HG02885 (cell line): ENCODE measurements around the gene ZNF84.

ENCODE experiments used
- ATAC-seq: cut with Tn5 transposase; IDR thresholded peaks from one replicate; pipeline ENCODE4 v1.9.1; 2021; ENCODE audit warnings: mild to moderate bottlenecking; ENCODE audit not compliant: unreplicated experiment, poor library complexity

Gene ZNF84

DNA sequence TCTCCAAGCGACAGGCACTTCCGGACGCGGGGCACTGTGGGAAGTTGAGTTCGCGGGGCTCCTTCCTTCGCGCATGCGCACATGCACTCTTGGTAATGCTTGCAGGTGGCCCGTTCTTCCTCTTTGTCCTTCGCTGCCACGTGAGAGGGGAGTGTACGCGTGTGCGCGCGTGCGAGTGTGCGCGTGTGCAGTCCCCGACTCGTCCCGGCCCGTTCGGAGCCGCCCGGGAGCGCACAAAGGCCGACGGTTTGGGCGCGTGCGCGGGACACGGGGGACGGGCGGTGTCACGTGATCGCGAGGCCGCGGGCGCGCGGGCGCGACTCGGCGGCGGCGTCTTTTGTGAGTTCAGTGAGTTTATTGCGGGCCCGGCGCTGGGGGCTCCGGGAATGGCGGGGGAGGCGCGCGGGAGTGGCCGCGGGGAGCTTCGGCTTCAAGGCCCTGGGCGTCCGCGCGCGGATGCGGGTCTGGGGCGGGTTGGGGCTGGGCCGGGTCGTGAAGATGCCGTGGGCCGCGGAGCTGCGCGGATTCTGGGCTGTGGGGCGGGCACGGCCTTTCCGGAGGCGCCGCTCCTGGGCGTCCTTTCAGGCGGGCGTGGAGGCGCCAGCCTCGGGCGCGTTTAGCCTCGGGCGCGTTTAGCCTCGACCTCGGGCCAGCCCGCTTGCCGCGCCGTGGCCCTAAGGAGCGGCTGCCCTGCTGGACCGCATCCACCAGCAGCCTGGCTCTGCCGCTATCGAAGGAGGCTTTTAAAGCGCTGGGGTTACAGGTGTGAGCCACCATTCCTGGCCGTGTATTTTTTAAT lies at the start of gene ZNF84:
Gene ZNF84 (plus strand): TSS at position 303 of the 799 bp plus-strand sequence. CDS start 3,959 bp downstream, outside the sequence.
- ATAC-seq, result peak; percentile 96

DNA sequence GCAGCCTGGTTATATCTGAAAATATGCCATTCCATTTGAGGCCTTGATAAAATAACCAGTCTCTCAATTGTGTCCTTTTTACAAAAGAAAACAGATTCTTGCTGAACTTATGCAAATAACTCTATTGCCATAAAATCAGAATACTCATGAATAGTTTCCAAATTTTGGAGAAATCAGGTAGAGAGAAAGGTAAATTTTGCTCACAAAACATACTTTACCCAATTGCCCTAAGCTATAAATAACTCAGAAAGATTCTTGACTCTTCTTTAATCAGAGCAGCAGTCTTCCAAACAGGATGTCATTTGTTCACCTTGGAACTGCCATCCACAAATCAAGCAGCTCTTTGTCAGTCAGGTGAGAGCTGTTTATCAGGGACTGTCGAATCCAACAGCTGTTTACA lies 38.6 kb upstream of the ZNF84 start:
- no peak for ATAC-seq

DNA sequence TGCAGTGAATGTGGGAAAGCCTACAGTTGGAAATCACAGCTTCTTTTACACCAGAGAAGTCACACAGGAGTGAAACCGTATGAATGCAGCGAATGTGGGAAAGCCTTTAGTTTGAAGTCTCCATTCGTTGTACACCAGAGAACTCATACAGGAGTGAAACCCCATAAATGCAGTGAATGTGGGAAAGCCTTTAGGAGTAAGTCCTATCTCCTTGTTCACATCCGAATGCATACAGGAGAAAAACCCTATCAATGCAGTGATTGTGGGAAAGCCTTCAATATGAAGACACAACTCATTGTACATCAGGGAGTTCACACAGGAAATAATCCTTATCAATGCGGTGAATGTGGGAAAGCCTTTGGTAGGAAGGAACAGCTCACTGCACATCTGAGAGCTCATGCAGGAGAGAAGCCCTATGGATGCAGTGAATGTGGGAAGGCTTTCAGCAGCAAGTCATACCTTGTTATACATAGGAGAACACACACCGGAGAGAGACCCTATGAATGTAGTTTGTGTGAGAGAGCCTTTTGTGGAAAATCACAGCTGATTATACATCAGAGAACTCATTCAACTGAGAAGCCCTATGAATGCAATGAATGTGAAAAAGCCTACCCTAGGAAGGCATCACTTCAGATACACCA lies 26.5 kb upstream of the ZNF84 start:
- ATAC-seq, result no peak

DNA sequence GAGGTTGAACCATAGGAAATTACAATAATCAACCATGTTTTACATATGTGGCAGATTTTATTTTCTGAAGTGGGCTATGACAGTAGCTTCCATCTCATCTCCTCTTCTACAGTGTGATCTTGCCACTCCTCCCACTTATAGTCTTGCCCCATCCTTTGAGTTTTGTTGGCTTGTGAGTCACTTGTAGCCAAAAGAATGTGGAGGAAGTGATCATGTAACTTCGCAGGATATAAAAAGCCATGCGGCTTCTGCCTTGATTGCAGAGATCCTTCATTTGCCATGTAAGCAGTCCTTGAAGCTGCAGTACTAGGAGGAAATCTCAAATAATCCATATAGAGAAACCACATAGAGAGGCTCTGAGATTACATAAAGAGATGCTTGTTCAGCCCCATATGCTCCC lies 13.7 kb upstream of the ZNF84 start:
- ATAC-seq, result no peak

DNA sequence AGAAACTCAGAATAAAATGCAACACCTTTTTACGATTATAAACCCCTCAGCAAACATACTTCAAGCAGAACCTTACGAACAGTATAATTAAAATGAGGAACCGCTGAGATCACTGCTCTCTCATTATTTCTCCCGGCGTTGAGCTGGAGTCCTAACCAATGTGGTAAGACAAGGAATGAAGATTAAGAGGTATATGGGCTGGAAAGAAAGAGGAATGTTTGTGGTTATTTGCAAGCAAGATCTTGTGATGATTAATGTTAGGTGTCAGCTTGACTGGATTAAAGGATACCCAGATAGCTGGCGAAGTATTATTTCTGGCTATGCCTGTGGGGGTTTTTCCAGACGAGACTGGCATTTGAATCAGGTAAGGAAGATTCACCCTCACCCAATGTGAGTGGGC lies 10.3 kb upstream of the ZNF84 start:
- ATAC-seq, result no peak

DNA sequence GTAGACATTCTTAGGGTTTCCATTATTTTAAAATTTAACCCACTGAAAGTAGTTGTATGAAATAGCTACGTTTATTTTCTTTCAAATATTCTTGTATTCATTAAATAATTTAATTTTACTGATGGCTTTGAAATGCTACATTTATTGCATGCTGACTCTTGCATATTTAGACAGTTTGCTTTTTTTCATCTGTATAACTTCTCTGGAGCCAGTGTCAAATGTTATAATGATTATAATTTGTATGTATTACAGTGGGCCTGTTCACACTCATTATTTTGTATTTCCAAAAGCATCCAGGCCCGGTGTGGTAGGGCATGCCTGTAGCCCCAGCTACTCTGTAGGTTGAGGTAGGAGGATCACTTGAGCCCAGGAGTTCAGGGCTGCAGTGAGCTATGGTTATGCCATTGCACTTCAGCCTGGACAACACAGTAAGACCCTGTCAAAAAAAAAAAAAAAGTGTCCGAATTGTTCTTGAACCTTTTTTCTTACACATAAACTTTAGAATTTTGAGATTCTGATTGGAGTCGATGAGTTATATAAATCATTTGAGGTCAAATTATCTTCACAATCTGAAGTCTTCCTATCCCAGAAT lies 905 bp downstream of the ZNF84 start:
- ATAC-seq, result no peak

DNA sequence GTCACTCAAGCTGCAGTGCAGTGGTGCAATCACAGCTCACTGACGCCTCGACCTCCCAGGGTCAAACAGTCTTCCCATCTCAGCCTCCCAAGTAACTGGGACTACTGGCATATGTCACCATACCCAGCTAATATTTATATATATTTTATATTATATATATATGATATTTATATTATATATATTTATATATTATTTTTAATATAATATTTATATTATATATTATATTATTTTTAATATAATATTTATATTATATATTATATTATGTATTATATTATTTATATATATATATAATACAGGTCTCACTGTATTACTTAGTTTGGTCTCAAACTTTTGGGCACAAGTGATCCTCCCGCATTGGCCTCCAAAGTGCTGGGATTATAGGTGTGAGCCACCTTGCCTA lies 9.4 kb downstream of the ZNF84 start:
- ATAC-seq, result no peak

DNA sequence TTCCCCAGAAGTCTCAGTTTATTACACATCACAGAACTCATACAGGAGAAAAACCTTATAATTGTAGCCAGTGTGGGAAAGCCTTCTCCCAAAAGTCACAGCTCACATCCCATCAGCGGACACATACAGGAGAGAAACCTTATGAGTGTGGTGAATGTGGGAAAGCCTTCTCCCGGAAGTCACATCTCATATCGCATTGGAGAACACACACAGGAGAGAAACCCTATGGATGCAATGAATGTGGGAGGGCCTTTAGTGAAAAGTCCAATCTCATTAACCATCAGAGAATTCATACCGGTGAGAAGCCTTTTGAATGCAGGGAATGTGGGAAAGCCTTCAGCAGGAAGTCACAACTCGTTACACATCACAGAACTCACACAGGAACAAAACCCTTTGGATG lies 20.1 kb downstream of the ZNF84 start:
- no peak for ATAC-seq

DNA sequence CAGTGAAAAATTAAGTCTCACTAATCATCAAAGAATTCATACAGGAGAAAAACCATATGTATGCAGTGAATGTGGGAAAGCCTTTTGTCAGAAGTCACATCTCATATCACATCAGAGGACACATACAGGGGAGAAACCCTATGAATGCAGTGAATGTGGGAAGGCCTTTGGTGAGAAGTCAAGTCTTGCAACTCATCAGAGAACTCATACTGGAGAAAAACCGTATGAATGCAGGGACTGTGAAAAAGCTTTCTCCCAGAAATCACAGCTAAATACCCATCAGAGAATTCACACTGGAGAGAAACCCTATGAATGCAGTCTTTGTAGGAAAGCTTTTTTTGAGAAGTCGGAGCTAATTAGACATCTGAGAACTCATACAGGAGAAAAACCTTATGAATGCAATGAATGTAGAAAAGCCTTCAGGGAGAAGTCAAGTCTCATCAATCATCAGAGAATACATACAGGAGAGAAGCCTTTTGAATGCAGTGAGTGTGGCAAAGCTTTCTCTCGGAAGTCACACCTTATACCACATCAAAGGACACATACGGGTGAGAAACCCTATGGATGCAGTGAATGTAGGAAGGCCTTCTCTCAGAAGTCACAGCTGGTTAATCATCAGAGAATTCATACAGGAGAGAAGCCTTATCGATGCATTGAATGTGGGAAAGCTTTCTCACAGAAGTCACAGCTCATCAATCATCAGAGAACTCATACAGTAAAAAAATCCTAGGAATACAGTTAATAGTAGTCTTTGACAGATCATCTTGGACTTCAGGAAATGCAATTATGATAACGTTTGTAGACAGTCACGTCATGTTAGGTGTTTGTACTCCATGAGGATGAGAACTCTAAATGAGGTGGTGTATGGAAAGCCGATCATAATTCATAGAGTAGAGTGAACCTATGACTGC lies 21.1 kb downstream of the ZNF84 start:
- no peak for ATAC-seq

DNA sequence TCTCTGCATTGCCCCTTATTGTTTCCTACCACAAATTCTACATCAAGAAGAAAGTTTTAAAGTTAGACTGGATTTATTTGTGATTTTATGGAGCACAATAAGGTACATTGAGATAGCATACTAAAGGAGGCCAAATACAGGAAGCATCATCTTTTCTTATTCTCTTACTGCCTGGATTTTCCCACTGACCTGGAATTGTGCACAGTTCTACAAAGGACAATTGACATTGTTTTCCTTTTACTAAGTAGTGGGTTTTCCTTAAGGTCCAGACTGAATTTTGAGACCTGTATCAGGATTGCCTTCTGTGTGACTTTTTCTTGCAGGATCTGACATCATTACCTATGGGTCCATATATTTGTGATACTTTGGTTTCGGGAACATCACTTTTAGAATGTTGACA lies 24.6 kb downstream of the ZNF84 start:
- no peak for ATAC-seq

DNA sequence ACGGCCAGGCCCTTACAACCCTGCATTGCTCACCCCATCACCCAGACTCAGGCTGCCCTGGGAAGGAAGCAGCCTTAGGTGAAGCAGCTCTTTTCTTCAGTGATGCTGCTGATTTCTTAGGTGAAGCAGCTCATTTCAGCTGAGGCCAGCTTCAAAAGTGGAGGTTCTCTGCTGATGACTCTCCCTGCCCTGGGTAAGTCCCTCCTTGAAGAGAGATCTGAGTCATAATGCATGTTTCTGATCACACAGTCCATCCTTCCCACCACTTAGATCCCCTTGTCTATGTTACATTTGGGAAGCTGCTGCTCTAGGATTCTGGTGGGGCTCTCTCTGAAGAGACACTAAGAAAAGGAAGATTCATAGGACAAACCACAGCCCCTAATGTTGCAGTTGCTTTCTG lies 26.2 kb downstream of the ZNF84 start:
- ATAC-seq, result no peak

DNA sequence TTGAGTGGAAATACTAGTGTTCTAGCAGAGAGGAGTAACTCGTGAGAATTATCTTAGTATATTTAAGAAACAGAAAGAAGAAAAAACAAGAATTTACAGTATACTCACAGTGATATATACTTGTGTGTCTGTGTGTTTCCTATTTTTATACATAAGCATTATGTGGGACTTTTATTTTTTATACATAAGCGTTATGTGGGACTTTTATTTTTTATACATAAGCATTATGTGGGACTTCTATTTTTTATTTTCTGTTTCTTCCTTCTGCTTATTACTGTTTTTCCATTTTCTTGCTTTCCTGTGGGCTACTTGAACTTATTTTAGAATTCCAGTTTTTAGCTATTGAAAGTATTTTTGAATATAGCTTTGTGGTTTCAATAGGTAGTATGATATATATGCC lies 36.5 kb downstream of the ZNF84 start:
- no peak for ATAC-seq

DNA sequence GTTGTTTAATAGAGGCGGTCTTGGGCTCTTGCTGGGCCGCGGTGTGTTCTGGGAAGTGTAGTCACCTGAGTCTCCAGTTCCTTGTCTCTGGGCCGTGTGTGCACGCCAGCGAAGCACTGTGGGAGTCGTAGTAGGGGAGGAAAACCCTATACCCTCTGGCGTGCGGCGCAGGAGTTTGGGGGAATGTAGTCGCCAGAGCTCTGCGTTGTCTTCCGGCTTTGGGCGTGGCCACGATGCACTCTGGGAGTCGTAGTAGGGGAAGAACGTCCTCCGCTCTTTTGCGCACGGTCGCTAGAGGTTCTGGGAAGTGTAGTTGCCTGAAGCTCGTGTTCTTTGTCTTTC lies 42.7 kb downstream of the ZNF84 start:
- peak; percentile 80 for ATAC-seq

DNA sequence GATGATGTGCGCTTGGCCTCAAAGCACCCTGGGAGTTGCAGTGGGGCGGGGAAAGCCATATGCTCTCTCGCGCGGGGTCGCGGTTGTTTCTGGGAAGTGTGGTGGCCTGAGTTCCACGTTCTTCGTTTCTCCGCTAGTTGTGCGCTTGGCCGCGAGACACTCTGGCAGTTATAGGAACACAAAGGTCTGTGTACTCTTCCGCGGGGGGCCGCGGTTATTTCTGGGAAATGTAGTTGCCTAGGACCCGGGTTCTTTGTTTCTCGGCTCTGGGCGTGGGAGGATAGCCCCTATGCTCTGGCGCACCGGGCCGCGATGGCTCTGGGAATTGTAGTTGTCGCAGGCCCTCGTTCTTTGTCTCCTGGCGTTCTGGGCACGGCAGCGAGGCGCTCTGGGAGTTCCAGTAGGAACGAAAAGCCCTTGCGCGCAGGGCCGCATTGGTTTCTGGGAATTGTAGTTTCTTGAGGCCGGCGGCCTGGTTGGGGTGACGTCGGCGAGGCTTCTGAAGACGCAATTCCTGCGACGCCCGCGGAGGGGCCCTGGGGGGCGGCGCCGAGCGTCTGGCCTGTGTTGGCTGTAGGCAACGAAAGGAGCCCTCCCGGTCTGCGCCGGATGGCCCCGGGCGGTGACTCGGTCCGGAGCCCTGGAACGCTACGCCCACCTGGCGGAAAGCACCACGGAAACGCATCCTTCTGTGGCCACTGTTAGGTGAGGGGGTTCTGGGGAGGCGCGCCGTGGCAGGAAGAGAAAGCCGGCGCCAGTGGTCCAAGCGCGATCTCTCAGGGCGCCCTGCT lies 43.3 kb downstream of the ZNF84 start, which contains the start of gene ZNF140:
Gene ZNF140 (plus strand): TSS at position 556 of the 791 bp plus-strand sequence. CDS start 398 bp downstream, outside the sequence.
- peak; percentile 72 for ATAC-seq

DNA sequence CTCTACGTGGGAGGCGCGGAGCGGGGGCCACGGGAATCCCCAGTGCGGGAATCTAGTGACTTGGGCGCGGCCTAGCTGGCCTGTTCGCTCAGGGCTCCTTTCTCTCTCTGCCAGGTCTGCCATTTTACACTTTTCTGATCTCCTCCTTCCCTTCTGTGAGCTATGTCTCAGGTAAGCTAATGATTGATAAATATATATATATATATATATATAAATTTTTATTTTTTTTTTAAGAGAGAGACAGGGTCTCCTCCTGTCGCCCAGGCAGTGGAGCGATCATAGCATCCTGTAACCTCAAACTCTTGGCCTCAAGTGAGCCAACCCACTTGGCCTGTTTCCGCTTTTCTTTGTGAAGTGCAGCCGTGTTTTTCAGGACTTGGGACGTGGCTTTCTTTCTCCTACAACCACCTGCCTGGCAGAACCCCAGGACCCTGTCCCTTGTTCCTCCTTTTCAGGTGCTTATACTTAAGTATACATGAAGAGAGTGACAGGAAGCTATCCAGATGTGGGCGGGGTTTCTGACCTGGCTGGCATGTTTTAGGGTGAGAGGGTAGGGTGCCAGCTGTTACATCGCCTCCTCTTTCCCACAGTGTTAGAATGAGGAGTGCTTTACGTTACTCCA lies 44.0 kb downstream of the ZNF84 start:
- no peak for ATAC-seq

DNA sequence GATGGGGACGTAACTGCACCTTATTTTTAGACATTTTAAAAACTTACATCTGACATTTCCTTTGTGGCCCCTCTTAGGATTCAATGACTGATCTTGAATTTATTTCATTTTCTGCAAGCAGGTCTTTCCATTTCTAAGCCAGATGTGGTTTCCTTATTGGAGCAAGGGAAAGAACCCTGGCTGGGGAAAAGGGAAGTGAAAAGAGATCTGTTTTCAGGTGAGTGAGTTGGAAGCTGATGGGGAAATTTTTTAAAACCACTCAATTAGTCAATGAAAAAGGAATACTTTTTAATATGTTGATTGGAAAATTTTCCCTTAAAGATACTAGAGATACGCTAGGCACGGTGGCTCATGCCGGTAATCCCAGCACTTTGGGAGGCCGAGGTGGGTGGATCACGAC lies 46.0 kb downstream of the ZNF84 start:
- ATAC-seq, result no peak

DNA sequence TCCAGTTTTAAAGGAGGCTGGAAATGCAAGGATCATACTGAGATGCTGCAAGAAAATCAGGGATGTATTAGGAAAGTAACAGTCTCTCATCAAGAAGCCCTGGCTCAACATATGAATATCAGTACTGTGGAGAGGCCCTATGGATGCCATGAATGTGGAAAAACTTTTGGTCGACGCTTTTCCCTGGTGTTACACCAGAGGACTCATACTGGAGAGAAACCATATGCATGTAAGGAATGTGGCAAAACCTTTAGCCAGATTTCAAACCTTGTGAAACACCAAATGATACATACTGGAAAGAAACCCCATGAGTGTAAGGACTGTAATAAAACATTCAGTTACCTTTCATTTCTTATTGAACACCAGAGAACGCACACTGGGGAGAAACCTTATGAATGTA lies 68.3 kb downstream of the ZNF84 start:
- no peak for ATAC-seq

DNA sequence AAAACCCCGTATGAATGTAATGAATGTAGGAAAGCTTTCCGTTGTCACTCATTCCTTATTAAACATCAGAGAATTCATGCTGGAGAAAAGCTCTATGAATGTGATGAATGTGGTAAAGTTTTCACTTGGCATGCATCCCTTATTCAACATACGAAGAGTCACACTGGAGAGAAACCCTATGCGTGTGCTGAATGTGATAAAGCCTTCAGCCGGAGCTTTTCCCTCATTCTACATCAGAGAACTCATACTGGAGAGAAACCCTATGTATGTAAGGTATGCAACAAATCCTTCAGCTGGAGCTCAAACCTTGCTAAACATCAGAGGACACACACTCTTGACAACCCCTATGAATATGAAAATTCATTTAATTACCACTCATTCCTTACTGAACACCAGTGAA lies 68.9 kb downstream of the ZNF84 start:
- no peak for ATAC-seq

DNA sequence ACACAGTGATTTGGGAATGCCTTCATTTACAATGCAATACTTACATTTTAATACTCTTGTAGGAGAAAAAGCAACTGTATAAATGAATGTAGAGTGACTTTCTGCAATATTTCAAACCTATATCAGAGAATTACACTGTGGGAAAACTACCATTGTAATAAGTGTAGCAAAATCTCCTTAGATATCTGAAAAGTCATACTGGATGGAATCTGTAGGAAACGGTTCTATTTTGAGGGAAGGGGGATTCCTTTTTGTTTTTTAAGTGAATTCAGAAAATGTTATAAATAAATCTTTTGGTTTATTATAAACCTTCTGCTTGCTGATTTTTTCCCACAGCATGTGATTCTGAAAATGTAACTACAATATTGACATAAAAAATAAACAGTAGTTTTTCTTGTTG lies 69.8 kb downstream of the ZNF84 start:
- ATAC-seq, result no peak
